Limb (tissue), 2 donors: ENCODE results near the gene PCBP1.
"Not testable (repeated sequence)": the region's sequence is repeated elsewhere in the genome, so short reads cannot be mapped to it uniquely, and the experiment has no call there.

Experiments
- DNase-seq, 2 donors: peaks; one replicate each; pipeline ENCODE4 v3.0.0-alpha.2; 2016; ENCODE audit errors: extremely low spot score in 2 of 2

PCBP1 gene

DNA sequence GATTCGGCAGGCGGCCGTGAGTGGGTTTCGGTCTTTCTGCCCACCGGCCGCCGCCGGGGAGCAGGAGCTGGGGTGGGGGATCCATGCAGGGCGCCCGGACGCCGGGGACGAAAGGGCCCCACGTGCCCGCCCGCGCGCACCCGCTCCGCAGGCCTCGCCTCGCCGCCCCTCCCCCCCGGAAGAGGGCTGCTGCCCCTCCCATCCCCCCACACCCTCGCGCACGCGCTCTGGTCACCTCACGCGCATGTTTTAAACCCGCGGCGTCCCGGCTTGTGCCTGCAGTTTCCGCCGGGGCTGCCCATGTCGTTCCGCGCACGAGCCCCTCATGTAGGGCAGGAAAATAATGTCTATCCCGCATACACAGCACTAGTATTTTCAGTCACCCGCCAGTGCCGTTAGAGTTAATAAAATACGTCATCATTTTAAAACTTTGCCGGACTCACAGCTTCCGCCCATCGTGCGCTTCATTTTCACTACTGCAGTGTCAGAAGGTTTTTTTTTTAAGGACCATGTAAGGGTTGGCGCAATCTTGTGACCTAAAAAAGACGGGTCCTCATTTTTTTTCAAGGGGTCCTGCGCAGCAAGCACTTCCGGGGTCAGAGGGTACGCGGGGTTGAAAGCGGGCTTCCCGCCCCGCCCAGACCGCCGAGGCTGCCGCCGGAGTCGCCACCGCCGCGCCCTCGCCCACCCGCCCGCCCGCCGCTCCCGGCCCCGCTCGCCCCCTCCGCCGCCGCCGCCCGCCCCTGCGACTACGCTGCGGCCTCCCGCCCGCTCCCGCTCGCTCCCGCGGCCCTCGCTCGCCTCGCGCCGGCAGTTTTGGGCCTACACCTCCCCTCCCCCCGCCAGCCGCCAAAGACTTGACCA is at the start of gene PCBP1:
PCBP1 (plus strand) TSS at position 640 of the 864 bp plus-strand sequence. CDS start 267 bp downstream, outside the sequence.
- DNase-seq, result peak; percentile 94 to 99

DNA sequence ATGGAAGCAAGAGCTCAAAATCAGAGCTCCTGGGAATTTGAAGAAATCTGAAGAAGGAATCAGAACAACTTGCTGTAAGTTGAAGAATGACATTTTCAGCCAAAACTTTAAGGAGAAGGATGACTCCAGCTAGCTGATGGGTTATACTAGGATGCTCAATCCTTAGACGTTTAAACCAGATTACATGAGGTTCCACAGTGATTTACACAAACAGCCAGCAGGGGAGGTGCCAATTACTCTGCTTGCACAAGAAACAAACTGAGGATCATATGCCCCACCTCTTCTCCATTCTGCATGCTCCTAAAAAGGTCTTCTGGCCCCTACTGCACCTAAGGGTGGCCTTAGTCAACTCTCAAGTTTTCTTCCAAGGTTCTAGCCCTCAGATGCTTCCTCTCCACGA is 47.9 kb upstream of the PCBP1 start:
- DNase-seq, result no peak

DNA sequence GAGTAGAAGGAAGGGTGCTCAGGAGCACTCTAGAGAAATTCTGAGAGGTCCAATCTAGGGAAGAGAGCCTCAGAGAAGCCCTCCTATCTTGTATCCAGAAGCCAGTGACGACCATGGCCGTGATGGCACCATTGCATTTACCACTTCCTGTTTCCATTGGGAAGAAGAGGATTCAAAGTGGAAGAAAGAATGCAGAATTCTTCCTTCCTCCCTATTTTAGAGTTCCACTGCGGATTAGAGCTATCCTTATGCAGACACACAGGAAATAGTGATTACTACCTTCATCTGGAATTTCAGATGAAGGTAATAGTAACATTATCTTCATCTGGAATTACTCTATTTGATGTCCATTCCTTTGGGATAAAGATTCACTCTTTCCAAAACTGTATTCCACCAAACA is 45.6 kb upstream of the PCBP1 start:
- DNase-seq, result no peak

DNA sequence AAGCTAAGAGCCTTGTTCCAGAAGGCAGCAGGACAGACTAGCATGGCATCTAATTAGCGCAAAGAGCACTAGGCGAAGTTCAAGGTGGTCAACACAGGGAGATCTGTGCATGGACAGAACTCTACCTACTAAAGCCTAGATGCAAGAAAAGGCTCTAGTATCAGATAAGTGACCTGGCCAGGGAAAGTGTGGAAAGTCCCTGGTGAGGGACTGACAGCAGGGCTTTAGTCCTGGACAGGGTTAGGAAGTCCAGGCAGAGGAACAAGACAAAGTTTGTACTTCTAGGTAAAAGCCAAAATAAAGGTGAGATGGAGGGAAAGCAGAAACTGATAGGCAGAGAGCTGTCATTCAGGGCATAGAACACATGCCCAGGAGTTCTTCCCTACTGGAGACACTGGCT is 45.0 kb upstream of the PCBP1 start:
- no peak for DNase-seq

DNA sequence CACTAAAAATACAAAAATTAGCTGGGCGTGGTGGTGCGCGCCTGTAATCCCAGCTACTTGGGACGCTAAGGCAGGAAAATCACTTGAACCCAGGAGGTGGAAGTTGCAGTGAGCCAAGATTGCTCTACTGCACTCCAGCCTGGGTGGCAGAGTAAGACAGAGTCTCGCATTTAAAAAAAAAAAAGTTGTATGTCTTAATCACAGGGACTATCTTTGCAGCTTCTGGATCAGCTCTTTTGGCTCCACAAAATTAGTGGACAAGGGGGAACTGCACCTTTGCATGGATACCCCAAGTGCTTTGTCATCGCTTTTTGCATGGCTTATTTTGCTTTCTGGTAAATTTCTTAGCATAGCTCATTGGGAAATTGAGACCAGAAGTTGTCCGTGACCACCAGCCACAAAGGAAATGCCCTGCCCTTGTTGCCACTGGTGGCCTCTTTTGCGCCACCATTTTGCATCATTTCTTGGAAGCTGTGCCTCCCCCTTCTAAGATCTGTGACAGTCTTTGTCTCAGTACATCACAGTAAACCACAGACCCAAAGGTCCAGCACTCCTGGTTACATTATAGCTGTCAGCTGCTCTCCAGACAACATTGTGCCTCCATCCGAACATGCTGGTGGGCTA is 43.9 kb upstream of the PCBP1 start:
- DNase-seq, result no peak

DNA sequence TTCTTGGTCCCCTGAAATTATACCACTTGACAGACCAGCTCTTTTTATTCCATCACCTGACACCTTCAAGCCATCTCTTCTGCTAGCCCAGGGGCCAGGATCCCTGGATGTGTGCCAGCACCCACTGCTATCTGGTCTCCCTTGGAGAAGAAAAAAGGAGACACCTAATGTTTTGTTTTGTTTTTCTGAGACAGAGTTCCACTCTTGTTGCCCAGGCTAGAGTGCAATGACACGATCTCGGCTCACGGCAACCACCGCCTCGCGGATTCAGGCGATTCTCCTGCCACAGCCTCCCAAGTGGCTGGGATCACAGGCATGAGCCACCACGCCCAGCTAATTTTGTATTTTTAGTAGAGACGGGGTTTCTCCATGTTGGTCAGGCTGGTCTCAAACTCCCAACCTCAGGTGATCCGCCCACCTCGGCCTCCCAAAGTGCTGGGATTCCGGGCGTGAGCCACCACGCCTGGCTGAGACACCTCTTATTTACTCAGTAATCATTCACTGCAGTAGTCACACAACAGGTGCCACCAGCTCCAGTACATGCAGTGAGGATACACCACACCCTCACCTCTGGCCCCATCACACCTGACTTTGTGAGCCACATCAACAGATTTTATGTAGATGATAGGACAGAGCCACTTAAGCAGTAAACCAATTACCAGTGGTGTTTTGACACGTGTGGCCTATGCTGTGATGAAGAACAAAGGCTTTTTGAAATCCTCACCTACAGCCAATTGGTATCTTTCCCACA is 42.8 kb upstream of the PCBP1 start:
- no peak for DNase-seq

DNA sequence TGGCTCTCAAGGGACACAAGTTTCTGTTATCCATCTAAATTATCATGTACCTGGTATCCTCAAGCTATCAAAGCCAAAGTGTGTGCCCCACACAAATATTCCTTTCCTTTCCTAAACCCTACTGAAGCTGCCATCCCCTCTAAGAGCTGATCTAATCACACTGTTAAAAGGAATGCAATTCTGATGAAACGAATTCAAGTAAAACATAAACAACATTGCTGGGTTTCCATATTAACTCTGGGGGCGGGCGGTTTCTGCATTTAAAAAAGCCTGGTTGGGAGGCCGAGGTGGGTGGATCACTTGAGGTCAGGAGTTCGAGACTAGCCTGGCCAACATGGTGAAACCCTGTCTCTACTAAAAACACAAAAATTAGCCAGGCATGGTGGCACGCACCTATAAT is 41.9 kb upstream of the PCBP1 start:
- no peak for DNase-seq

DNA sequence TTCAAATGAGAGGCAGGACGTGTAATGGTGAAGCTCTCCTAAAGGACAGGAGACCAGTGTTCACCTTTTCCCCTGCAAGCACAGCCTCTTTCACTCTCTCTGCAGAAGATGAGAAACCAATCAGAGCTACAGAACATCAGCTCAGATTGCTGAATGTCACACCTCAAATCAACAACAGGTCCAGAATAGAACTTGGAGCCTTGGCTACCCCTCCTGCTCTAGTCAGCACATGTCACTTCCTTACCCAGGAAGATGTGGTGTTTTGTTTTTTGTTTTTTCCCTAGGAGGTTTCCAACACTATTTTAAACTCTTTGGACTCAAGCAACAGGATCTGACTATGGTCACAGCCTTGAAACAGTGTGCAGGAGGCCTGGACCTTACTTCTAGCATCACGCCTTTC is 41.3 kb upstream of the PCBP1 start:
- no peak for DNase-seq

DNA sequence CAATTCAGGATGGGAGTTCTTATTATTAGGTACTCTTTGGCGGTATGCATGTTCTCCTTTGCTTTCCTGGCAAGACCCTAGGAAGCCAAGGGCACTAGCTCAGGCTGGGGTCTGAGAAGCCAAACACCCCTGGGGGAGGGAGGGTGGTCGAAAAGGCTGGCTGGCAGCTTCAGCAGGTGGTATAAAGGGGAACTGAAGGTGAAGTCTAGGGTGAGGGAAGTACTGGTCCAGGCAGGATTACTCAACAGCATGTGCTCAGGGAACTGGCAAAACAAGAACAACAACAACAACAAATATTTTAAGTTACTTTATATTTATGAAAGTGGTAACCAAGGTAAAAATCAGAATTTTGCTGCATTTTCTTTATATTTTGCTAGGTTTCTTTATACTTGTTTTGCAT is 40.7 kb upstream of the PCBP1 start:
- no peak for DNase-seq

DNA sequence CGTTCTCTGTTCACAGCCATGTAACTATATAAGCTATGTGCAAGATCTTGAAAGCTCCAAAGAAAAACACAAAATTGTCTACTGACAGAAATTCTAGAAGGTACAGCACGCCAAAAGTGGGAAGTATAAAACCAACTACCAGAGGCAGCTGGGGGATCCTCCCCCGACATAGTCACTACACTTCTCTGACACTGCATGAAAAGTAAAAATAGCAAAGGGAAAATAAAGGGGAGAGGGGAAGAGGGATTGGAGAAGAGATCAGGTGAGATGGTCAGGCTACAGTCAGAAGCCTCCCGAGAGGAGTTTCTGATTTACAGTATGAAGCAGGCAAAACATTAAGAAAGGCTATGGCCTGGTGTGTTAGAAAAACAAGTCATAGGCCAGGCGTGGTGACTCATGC is 39.8 kb upstream of the PCBP1 start:
- no peak for DNase-seq

DNA sequence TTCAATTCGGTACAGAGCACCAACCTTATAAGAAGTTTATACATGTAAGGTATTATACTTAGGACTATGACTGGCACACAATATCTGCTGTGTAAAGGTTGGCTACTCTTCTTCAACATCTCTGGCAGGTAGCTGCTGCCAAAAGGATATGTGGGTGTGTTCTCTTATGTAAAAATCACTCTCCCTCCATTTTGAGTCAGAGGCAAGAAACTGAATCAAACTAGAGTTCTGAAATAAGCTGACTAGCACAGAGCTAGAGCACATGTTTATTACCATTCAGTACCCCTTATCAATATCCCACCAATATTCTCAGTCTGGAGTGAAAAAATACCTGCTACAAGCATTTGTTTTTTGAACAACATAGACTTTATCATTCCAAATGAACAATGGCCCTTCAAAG is 38.0 kb upstream of the PCBP1 start:
- no peak for DNase-seq

DNA sequence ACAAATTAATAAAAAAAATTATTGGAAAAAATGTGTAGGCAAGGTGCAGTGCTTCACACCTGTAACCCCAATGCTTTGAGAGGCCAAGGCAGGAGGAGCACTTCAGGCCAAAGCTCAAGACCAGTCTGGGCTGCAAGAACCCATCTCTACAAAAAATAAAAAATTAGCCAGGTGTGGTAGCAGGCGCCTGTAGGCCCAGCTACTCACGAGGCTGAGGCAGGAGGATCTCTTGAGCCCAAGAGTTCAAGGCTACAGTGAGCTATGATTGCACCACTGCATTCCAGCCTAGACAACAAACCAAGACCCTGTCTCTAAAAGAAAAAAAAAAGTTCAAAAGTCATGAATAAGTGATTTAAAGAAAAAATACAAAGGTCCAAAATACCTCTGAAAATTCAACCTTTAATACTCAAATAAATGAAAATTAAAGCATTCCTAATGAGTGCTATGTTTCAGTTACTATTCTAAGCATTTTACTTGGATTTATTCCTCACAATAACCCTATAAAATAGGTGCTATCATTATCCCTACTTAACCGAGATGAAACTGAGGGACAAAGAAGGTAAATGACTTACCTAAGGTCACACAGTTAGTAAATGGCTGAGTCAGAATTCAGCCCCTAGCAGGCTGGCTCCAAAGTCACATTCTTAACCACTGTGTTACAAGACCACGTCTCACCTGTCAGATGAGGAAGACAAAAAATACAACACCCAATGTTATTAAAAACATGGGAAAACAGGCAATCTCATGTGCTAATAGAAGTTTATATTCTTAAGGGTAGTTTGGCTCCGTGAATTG is 36.4 kb upstream of the PCBP1 start:
- DNase-seq, result no peak

DNA sequence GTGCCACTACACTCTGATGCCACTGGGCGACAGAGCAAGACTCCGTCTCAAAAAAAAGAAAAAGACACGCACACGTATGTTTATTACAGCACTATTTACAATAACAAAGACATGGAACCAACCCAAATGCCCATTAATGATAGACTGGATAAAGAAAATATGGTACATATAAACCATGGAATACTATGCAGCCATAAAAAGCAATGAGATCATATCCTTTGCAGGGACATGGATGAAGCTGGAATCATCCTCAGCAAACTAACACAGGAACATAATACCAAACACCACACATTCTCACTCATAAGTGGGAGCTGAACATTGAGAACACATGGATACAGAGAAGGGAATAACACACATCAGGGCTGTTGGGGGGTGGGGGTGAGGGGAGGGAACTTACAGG is 32.0 kb upstream of the PCBP1 start:
- DNase-seq, result not testable (repeated sequence)

DNA sequence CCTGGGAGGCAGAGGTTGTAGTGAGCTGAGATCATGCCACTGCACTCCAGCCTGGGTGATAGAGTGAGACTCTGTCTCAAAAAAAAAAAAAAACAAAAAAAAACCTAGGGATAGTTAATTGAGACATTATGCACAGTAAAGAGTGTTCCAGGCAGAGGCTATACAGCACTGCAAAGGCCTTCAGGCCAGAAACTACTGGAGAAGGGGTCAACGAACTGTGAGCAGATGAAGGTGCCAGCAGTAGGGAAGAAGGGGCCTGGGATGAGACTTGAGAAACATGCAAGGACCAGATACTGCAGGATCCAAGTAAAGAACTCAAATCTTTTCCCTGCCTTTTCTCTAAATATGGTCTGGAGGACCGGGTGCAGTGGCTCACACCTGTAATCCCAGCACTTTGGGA is 26.0 kb upstream of the PCBP1 start:
- DNase-seq, result no peak

DNA sequence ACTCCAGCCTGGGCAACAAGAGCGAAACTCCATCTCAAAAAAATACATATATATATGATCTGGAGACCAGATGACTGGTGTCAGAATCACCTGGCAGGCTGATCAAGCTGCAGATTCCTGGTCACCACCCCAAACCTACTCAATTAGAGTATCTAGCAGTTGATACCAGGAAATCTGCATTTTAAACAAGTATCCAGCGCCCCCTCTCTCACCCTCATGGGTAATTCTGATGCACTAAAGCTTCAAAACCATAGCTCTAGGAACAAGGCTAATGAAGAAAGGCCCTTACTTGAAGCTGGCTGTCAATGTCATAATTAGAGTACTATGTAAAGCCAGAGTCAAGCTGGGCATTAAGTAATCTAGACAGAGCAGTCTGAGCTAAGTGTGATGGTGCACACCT is 25.0 kb upstream of the PCBP1 start:
- DNase-seq, result no peak

DNA sequence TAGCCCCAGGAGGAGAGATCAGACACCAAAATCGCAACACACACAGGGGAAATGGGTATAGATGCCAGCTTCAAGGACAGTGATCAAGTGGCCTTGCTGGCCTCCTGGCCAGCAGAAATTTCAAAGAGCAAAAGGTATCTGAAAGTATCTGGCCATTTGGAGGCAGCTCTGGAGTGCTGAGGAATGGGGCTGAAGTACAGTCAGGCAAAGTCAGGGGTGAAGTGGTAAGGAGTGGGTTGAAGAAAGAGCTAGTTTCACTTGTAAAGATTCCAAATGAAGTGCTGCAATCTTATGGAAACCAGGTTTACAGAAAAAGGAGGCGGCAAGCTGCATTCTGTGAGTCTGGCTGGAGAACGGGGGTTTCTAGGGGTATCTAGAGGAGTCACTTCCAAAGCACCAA is 19.2 kb upstream of the PCBP1 start:
- DNase-seq, result no peak

DNA sequence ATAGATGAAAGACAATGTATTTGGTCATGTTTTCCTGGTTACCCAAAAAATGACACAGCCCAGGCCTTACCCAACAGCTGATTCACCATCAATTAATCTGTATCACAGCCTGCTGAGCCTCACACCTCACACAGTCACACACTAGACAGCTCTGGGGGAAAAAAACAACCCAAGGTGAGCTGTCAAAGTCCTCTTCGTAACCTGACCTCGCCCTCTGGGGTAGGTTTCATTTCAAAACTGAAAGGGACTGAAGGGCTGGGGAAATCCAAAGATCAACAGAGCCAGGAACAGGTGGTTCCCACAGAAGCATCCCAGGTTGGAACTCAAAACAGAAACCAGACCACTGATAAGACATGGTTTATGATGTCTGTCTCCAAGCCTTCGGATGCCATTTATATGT is 18.2 kb upstream of the PCBP1 start:
- DNase-seq, result no peak

DNA sequence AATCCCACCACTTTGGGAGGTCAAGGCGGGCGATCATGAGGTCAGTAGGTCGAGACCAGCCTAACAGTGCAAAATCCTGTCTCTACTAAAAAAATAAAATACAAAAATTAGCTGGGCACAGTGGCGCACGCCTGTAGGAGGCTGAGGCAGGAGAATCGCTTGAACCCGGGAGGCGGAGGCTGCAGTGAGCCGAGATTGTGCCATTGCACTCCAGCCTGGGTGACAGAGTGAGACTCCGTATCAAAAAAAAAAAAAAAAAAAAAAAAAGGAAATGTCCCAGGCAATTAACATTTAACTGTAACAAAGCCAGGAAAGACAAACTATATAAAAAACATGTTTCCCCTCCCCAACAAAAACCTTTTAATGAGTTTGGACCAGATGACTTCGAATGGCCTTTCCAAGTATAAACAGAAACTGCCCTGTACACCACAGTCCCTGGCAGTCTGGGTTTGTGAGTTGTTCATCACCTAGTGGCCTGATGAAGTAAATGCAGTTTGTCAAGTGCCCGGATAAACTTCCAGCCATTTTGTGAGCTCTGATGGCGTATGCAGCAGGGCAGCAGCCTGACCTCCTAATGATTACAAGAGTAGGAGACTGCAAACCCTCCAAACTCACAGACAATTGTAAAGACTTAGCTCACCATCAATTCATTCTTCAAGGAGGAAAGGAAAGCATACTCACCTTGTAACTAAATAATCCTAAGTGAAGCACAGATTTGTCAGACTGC is 16.6 kb upstream of the PCBP1 start:
- DNase-seq, result peak; percentile 56 to 87

DNA sequence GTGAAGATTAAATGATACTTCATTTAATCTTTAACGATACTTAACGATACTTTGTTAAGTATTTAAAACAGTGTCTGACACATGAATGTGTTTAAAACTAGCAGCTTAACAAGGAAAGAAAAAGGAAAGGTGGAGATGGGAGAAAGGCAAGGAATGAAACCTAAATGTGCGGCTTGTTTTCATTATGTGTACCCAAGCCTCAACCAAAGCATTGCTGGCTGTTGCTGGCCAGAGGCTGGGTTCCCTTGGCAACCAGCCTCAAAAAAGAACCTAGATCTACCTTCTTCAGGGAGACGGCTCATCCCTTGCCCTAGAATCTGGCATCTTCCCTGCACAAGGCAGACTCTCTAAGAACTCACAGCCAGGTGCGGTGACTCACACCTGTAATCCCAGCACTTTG is 13.8 kb upstream of the PCBP1 start:
- no peak for DNase-seq

DNA sequence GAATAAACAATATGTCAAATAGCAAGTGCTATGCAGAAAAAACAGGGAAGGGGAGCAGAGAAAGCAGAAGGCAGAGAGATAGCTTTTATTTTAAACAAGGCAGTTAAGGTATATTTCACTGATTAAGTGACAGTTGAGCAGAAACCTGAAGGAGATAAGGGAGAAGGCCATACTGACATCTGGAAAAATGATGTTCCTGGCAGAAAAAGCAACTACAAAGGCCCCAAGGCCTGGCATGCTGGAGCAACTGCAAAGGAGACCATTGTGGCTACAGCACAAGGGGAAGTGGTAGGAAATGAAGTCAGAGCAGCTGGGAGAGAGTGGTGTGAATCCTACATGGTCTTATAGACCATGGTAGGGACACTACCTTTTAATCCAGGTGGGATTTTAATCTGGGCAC is 8.9 kb upstream of the PCBP1 start:
- DNase-seq, result no peak

DNA sequence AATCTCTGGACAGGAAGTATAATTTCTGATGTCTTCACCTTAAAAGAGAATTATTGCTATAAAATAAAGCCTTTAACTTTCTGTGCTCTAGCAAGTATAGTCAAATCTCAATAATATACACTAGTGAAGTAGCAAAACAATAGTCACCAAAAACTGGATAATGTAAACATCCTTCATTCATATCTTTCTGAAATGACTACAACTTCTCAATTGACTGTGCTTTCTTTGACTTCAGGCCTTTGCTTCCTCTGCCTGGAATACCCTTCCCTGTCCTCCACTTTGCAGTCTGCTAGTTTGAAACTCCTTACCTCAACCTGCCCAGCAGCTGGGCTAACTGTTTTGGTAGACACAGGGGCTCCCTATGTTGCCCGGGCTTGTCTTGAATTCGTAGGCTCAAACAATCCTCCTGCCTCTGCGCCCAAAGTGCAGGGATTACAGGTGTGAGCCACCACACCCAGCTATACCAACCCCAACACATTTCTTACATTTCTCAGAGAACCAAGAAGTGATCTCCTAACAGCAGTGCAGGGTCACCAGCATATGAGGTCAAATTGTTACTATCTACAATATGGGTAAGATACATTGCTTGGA is 6.6 kb upstream of the PCBP1 start:
- DNase-seq, result no peak
